HG02938 (cell line): ENCODE data around the gene PACRG.
"Not testable (repeated sequence)": the region's sequence is repeated elsewhere in the genome, so short reads cannot be mapped to it uniquely, and the experiment has no call there.

Experiments
- ATAC-seq: cut with Tn5 transposase; IDR thresholded peaks from one replicate; pipeline ENCODE4 v1.9.1; 2021; ENCODE audit warnings: mild to moderate bottlenecking, moderate library complexity; ENCODE audit not compliant: unreplicated experiment

PACRG gene

DNA sequence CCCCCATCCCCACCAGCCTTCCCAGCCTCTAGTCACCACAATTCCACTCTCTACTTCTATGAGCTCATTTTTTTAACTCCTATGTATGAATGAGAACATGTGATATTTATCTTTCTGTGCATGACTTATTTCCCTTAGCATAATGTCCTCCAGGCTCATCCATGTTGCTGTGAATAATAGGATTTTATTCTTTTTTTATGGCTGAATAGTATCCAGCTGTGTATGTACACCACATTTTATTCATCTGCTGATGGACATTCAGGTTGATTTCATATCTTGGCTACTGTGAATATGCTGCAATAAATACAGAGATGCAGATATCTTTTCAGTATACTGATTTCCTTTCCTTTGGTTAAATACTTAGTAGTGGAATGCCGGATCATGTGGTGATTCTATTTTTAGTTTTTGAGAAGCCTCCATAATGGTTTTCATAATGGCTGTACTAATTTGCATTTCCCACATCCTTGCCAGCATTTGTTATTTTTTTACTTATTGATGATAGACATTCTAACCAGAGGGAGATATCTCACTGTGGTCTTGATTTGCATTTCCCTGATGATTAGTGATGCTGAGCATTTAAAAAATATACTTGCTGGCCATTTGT, 194.9 kb downstream of the PACRG start:
- ATAC-seq, result no peak

DNA sequence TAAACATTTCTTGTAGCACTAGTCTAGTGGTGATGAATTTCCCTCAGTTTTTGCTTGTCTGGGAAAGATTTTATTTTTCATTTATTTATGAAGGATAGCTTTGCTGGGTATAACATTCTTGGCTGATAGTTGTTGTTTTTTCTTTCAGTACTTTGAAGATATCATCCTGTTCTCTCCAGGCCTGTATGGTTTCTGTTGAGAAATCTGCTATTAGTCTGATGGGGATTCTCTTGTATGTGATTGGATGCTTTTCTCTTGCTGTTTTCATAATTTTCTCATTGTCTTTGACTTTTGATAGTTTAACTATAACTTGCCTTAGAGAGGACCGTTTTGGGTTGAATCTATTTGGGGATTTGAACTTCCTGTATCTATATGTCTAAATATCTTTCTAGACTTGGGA, 207.1 kb downstream of the PACRG start:
- ATAC-seq, result no peak

DNA sequence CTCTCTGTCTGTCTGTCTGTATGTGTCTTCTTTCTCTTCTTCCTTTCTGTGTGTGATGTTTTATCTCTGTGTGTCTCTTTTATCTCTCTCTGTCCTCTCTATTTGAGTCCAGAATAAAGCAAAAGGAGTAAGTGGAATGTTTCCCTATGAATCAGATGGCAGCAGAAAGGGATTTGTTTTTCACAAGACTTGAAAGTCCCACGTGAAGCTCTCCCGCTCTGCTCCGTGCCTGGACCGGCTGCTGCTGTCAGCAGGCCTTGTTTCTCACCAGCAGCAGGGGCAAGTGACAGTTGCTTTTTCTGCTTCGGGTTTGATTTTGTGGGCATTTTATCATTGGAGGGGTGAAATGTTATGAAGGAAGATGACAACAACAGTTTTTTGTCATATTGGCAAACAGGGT, 212.7 kb downstream of the PACRG start:
- ATAC-seq, result no peak

DNA sequence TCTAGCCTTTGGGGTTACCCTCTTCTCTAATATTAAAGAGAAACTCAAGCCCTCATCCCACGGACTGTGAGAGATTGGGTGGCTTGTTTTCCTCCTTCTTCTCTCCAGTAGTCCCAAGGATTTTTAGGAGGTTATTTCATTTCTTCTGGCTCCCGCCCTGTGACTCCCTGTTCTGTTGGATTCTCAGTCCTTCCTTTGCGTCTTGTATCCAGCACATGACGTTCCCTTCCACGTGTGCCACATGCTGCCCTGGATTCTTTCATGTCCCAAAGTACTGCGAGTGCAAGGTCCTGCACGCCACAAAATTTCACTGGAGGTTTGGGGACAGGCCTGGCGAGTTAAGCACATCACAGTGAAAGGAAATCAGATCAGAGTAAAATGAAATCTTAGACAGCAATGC, 213.4 kb downstream of the PACRG start:
- no peak for ATAC-seq

DNA sequence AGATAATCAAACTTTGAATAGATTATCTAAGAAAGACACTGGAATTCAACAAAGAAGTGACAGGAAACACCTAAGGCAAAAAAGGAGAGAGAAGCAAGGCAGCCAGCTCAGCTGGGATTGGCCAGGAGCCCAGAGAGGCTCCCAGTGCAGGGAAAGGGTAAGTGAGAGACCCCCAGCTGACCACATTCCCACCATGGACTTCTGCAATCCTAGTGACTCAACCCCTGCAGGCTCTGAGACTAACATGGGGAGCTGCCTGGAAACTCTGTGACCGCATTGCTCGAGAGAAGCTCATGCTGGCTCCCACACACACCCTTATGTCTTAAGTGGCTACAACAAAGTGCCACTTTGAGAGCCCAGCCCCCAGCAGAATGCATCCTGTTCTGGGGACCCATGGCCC, 215.1 kb downstream of the PACRG start:
- ATAC-seq, result no peak

DNA sequence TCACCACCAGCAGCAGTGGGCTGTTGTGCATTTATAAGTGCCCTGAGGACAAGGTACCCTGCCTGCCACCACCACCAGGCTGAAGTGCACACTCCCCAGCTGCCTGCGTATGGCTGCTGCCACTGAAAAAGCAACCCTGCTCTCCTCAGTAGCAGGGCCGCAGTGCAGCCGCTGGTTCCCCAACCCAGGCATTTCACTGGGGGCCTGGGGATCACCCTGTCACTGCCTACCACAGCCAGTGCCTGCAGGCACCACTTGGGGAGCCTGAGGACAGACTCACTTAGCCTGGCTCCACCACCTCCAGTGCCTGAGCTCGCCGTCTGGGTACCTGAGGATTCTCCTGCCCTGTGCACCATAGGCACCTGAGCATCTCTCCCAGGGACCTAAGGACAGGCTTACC, 215.6 kb downstream of the PACRG start:
- ATAC-seq, result no peak

DNA sequence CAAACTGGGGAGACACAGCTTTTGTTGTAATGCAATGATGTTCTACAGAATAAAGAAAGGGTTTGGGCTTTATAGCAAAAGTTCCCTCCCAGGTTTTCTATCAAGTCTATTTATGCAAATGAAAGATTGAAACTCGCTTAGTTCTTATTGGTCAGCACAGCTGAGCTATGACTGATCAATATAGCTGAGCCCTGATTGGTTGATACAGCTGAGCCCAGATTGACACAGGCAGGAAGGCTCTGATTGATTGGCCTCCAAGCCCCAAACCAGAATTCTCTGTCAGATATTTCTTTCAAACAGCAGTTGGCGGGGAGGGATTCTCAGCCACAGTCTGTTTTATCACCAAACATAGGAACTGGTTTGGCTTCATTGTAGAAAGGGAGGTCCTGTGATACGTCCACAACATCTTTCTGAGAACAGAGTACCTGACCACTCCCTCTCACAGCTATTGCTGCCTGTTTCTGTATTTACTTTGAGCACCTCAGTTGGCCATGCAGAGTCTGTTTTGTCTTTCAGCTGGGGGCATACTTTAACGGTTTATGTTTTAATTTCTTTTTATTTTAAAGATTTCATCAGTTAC, 223.5 kb downstream of the PACRG start:
- no peak for ATAC-seq

DNA sequence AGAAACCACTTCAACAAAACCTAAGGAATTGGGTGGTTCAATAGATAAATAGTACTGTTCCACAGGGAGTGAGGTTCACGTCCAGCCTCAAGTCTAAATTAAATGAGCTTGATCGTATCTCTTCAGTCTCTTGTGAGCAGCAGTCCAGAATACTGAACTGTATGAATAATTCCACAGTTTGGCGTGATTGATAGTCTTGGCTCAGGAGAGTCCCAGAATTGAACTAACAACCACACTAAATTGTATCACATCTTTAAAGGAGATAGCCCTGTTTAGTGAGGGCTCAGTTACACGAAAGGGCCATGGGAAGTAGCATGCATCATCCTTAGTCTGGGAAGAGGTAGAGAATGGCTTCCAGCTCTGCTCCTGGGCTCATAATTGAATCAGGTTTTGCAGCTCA, 224.6 kb downstream of the PACRG start:
- ATAC-seq, result no peak

DNA sequence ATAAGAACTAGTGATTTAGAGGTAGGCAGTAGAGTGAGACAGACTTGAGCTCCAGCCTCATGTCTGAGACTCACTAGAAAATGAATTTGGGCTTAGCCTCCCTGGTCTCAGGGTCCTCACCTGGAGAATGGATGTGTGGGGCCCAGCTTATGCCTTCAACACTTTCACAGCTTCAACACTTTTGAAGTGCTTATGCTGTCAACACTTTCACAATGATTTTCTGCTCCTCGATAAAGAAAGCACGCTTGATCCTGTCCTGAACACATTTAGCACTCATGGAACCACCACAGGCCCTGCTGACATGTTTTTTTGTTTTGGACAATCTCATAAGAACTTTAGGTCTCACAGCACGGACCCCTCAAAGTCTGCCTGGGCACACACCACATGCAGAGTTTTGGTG, 229.3 kb downstream of the PACRG start:
- no peak for ATAC-seq

DNA sequence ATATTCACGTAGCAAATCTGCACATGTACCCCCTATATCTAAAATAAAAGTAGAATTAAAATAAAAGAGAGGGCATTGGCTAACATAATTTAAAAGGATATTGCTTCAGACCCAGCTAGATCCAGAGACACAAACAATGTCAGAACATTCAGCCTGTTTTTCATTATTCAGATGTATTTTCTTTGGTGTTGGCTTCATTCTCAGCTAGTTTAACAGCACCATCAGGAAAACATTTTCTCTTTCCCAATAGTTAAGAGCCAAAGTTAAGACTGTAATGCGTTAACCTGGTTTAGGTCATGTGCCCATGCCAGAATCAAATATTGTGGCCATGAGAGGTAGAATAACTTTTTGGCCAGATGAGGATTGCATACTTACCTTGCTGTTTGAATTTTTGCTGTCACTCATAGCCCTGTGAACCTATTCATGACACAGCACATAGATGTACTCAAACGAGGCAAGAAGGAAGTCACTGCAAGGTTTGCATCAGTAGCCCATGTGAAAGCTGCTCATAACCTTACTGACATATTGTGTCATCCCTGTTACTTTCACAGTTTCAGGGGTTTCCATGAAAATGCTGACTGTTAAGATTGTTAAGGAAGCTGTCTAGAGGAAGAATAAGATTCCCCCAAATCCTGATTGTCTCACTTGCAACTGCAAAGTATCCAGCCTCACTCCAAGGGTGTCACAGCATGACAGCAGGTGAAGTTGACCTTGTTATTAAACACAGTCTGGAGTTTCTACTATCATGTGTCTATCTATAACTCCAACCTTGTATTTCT, 233.1 kb downstream of the PACRG start:
- ATAC-seq, result no peak

DNA sequence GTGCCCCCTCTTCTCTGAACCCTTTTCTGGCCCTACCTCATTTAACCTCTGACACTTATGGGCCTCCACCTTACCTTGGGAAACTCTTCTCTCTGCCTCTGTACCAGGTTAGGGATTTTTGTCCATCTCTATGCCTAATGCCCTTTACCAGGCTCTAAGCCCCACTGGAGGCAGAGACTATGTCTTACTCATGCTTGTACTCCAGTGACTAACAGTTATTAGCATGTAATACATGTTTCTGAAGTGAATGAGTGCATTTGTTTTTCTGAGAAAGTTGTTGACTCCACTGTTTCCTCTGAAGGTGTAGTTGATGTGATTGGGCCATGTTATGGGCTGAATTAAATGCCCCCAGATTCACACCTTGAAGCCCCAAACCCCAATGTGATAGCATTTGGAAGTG, 234.3 kb downstream of the PACRG start:
- no peak for ATAC-seq

DNA sequence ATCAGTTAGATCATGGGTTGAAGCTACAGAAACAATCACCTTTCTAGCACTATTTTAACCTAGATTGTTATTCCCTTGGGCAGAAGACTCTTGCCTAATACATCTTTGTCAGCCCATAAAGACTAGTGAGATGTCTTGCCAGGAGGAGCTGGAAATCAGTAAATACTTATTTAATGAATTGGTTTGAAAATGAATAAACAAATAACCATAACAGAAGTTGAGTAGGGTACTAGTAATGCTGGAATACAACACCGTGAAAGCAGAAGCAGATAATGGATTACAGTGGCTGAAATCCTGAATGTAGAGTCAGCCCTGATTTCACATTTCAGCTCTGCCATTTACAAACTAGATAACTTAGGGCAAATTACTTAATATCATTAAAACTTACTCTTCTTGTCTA, 236.1 kb downstream of the PACRG start:
- no peak for ATAC-seq

DNA sequence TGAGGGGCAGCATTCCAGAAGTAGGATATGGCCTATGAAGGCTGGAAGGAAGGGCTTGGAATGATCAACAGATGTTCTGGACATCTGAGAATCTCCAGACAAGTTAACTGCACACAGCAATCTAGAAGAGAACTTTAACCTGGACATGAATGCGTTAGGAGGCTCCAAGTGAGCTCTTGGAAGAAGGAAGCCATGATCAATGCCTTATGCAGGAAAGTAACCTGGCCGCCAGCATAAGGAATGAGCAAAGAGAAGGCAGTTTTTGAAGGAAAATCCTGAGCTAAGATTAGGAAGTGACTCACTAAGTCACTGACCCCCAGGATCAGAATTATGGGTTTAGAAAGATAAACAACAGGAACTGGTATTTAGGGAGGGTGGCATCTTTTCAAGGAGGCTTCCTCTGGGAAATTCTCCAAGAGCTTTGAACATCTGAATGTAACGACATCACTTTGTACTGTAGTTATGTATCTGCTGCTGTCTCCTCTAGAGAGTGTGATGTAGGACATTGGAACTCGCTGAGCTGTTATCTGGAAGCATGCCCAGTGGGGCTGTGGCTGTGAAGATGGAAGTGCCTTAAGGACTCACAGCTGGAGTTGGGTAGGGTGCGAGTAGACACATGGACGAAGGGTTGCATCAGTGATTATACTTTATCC, 236.8 kb downstream of the PACRG start:
- no peak for ATAC-seq

DNA sequence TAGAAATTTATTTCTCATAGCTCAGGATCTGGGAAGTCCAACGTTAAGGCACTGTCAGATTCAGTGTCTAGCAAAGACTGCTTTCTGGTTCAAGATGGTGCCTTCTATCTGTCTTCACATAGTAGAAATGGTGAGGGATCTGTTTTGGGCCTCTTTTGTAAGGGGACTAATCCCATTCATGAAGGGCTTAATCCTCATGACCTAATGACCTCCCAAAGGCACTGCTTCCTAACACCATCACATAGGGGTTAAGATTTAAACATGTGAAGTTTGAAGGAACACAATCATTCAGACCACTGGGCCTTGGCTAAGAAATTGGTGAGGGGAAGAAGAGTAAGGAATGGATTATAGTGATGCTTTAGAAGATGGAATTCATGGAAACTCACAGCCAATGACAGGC, 237.6 kb downstream of the PACRG start:
- no peak for ATAC-seq

DNA sequence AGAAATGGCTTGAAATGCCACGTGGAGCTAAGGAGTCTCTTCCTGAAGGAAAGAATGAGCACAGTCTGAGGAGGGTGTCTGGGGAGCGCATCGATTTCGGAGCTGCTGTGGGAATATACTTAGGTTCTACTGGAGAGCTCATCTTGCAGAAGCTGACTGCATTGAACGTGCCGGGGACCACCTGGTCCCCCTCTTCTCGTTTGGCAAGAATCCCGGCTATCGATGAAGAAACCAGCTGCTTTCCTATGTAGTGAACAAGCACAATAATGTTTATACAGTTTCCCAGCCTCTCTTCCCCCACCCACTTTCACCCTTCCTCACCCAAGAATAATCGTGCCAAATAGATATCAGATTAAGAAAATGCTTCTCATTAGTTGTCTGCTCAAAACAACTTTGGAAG, 242.5 kb downstream of the PACRG start:
- no peak for ATAC-seq

DNA sequence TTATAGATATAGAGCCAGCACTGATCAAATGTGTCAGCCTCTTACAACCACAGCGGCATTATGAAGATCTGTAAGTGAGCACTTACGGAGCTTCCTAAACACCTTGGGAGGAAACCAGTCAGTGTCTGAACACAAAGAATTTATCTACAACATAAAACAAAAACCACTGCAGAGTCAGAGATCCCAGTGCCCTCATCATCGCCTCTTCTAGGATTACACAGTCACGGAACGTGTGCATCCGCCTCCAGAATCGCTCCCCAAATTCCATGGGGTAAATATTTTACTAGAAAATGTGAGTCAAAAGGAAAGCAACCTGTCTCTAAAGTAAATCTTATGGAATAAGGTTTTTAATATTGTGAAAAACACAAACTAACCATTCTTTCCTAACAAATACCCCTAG, 243.6 kb downstream of the PACRG start:
- no peak for ATAC-seq

DNA sequence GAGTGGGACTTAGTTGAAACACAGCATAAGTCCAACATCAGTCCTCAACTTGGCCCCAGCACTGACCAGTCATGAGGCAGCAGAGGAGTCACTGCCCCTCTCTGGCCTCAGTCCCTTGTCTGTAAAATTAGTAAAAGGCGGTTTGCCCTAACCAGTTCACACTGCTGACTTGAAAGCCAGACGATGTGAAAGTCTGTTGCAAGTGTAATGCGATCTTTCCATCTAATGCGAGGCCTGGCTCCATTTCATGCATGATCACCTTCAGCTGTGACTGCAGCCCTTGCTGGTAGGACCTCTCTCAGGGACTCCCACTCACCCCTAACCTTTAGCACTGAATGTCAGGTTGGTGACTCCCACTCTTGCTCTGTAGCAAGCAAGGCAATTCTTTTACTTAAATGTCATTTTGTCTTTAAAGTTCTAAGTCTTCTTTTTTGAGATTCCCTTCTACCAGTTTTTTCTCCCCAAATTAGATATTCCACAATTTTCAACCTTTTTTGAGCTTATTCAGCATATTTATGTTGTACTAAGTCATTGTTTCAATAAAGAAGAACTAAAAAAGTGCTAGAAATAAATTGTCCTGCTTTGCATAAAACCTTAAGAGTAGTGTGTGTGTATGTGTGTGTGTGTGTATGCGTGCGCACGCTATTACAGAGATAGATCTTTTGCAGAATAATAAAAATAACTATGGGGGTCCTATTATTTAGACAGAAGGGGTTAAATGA, 245.5 kb downstream of the PACRG start:
- no peak for ATAC-seq

DNA sequence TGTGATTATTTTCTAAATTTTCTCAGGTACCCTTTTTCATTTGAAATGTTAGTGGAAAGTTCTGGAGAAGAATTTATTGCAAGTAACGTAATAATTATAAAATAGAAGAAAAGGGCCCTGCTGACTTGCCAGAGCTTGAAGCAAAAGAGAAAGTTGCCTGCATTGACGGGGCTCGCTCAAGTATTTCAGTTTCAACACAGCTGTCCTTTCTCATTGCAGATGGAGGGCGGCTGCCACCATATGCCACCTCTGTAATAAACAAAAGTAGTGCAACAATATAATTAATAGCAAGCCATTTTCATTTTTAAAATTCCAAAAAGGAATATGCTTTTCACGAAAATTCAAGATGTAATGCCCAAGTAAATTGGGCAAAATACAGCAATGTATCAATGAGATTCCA, 246.2 kb downstream of the PACRG start:
- no peak for ATAC-seq

DNA sequence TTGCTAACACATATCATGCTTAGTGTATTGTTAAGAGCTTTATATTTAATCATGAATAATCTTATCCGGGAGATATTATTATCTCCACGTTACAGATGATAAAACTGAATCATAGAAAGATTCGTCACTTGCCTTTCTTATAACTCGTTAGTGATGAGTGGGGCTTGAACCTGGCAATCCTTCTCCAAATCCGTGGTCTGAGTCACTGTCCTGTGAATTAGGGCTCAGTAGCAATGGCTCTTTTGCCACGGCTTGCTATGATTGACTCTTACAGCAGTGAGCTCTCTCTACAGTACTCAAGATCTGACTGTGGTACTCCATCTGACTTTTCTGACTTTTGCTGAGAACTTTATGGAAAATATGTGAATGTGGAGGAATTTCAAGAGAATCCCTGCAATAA, 246.9 kb downstream of the PACRG start:
- ATAC-seq, result no peak

DNA sequence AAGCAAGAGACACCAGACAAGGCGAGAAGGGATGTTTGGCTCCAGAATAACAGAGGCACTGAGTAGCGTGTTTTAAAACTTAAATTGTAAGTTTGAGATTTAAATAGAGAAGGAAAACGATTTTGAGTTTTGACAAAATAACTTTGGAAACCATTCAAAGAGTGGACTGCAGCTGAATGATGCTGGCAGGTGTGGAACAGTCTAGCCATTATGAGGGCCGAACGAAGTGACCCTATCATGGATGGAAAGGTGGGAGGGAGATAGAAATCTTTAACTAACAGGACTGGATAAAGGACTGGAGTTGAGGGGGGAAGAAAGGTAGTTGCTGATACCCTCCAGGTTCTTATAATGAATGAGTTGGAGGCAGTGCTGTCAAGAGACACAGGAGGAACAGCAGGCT, 248.4 kb downstream of the PACRG start:
- ATAC-seq, result no peak

DNA sequence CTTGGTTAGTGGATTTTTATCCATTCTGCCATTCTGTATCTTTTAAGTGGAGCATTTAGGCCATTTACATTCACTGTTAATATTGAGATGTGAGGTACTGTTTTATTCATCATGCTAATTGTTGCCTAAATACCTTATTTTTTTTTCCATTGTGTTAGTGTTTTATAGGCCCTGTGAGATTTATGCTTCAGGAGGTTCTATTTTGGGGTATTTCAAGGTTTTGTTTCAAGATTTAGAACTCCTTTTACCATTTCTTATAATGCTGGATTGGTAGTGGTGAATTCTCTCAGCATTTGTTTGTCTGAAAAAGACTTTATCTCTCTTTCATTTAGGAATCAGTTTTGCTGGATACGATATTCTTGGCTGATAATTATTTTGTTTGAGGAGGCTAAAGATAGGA, 255.5 kb downstream of the PACRG start:
- not testable (repeated sequence) for ATAC-seq
